ENCODE data around the gene ALKBH8. TPM values are rescaled to one million over a fixed set of nuclear protein-coding genes. Genes with fewer than 3 reads are reported as not detected.
"Not testable (repeated sequence)": the region's sequence is repeated elsewhere in the genome, so short reads cannot be mapped to it uniquely, and the experiment has no call there.

ALKBH8 gene
- polyA plus RNA-seq, 1 donor = 8.7 TPM

- H3K27ac ChIP-seq (ENCODE audit: low read length); H3K4me3 ChIP-seq (ENCODE audit: low read length); H3K36me3 ChIP-seq (ENCODE audit: control insufficient read depth, insufficient read depth, low read length); H3K27me3 ChIP-seq (ENCODE audit: control insufficient read depth, insufficient read depth, low read length); H3K9me3 ChIP-seq (ENCODE audit: control insufficient read depth, low read depth, low read length); H3K4me1 ChIP-seq (ENCODE audit: control insufficient read depth, insufficient read depth, low read length); DNase-seq: not testable (repeated sequence)
- WGBS (ENCODE audit: insufficient coverage, low lambda C conversion rate) = no CpG with 5 or more reads among the region's 2 CpGs
Observed at GRCh38 chr11:107576497-107577345, 11.2 kb upstream of the ALKBH8 start.

DNA sequence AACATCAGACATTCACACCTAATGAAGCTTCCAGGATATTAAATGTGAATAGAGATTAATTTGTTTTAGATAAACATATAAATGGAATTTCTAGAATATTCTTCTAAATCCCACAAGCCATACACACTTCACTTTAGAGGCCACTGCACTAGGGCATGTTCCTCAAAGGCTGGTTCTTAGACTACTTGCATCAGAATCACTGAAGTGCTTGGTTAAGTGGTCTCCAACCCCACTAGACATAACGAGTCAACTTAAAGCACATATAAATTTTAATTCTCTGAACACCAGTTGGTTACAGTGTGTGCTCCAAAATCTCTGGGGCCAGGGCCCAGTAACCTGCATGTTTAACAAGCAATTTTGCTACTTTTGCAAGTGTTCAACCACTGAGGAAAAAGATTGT lies 7.9 kb upstream of the ALKBH8 start:
- no CpG with 5 or more reads among the region's 1 CpG for WGBS (ENCODE audit: insufficient coverage, low lambda C conversion rate)
- H3K27ac ChIP-seq (ENCODE audit: low read length) = no peak overlapping the region
- no peak for DNase-seq

GRCh38 chr11:107570015-107570414 lies 4.5 kb upstream of the ALKBH8 start:
- Histone ChIP-seq H3K27ac (ENCODE audit: low read length) (no peak overlapping the region), H3K36me3 (ENCODE audit: control insufficient read depth, insufficient read depth, low read length) (no peaks in the 10 kb centered on the region), H3K4me1 (ENCODE audit: control insufficient read depth, insufficient read depth, low read length) (no peaks in the 10 kb centered on the region), H3K4me3 (ENCODE audit: low read length) (no peak overlapping the region), H3K27me3 (ENCODE audit: control insufficient read depth, insufficient read depth, low read length) (peaks cover 3% of the 10 kb centered on the region), H3K9me3 (ENCODE audit: control insufficient read depth, low read depth, low read length) (no peaks in the 10 kb centered on the region)
- no peak for DNase-seq
- WGBS (ENCODE audit: insufficient coverage, low lambda C conversion rate) = no CpG with 5 or more reads among the region's 12 CpGs

More for the DNA sequence above, 7.9 kb upstream of the ALKBH8 start:
- Histone ChIP-seq H3K36me3 (ENCODE audit: control insufficient read depth, insufficient read depth, low read length) (no peaks in the 10 kb centered on the region), H3K4me1 (ENCODE audit: control insufficient read depth, insufficient read depth, low read length) (no peaks in the 10 kb centered on the region), H3K4me3 (ENCODE audit: low read length) (no peak overlapping the region), H3K9me3 (ENCODE audit: control insufficient read depth, low read depth, low read length) (no peaks in the 10 kb centered on the region), H3K27me3 (ENCODE audit: control insufficient read depth, insufficient read depth, low read length) (peaks cover 3% of the 10 kb centered on the region)

GRCh38 chr11:107567739-107568335 lies 2.3 kb upstream of the ALKBH8 start:
- no peak for DNase-seq
- H3K27me3 ChIP-seq (ENCODE audit: control insufficient read depth, insufficient read depth, low read length) = peaks cover 3% of the 10 kb centered on the region
- H3K4me3 ChIP-seq (ENCODE audit: low read length) = no peak overlapping the region
- H3K27ac ChIP-seq (ENCODE audit: low read length) = no peak overlapping the region
- H3K9me3 ChIP-seq (ENCODE audit: control insufficient read depth, low read depth, low read length) = no peaks in the 10 kb centered on the region
- H3K4me1 ChIP-seq (ENCODE audit: control insufficient read depth, insufficient read depth, low read length) = peaks cover 4% of the 10 kb centered on the region
- WGBS (ENCODE audit: insufficient coverage, low lambda C conversion rate) = 100% methylated on average over 2 of the region's 5 CpGs
- no peaks in the 10 kb centered on the region for H3K36me3 ChIP-seq (ENCODE audit: control insufficient read depth, insufficient read depth, low read length)

GRCh38 chr11:107566569-107566968 lies 1.0 kb upstream of the ALKBH8 start:
- no peak for DNase-seq
- Histone ChIP-seq H3K27ac (ENCODE audit: low read length) (no peak overlapping the region), H3K9me3 (ENCODE audit: control insufficient read depth, low read depth, low read length) (no peaks in the 10 kb centered on the region), H3K36me3 (ENCODE audit: control insufficient read depth, insufficient read depth, low read length) (no peaks in the 10 kb centered on the region), H3K4me3 (ENCODE audit: low read length) (no peak overlapping the region), H3K27me3 (ENCODE audit: control insufficient read depth, insufficient read depth, low read length) (peaks cover 3% of the 10 kb centered on the region), H3K4me1 (ENCODE audit: control insufficient read depth, insufficient read depth, low read length) (peaks cover 4% of the 10 kb centered on the region)
- 100% methylated on average over 2 of the region's 2 CpGs for WGBS (ENCODE audit: insufficient coverage, low lambda C conversion rate)

DNA sequence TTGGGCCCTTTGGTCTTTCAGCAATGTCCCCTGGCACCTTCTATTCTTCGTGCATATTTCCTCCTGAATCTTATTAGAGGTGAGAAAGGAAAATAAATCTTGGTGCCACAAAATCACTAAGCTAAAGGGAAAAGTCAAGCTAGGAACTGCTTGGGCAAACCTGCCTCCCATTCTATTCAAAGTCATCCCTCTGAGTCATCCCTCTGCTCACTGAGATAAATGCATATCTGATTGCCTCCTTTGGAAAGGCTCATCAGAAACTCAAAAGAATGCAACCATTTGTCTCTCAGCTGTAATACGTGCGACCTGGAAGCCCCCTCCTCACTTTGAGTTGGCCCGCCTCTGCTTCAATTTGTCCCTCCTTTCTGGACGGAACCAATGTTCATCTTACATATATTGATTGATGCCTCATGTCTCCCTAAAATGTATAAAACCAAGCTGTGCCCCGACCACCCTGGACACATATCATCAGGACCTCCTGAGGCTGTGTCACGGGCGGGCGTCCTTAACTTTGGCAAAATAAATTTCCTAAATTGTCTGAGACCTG lies 493 bp upstream of the ALKBH8 start:
- Histone ChIP-seq H3K4me3 (ENCODE audit: low read length) (peak overlapping the region; percentile 78), H3K27ac (ENCODE audit: low read length) (peak overlapping the region; percentile 63)
- not testable (repeated sequence) for H3K27me3 ChIP-seq (ENCODE audit: control insufficient read depth, insufficient read depth, low read length); H3K9me3 ChIP-seq (ENCODE audit: control insufficient read depth, low read depth, low read length); H3K4me1 ChIP-seq (ENCODE audit: control insufficient read depth, insufficient read depth, low read length); H3K36me3 ChIP-seq (ENCODE audit: control insufficient read depth, insufficient read depth, low read length)
- peak in 1 of 2 donors; percentile 12 for DNase-seq
- 0% methylated on average over 1 of the region's 9 CpGs for WGBS (ENCODE audit: insufficient coverage, low lambda C conversion rate)

DNA sequence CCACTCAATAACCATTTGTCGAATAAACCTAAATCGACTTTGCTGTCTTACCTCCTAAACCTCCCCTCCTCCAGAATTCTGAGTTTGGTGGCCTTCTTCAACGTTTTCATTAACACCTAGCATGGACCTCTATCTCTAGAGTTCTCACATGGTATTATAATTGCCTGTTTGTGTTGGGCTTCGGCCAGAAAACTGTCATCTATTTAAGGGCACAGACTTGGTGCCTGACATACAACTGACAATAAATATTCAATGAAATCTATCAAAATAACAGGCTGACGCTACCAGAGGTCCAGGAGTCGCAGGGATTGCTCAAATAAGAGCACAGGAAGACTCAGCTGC lies 687 bp downstream of the ALKBH8 start:
- 20% methylated on average over 1 of the region's 6 CpGs for WGBS (ENCODE audit: insufficient coverage, low lambda C conversion rate)

DNA sequence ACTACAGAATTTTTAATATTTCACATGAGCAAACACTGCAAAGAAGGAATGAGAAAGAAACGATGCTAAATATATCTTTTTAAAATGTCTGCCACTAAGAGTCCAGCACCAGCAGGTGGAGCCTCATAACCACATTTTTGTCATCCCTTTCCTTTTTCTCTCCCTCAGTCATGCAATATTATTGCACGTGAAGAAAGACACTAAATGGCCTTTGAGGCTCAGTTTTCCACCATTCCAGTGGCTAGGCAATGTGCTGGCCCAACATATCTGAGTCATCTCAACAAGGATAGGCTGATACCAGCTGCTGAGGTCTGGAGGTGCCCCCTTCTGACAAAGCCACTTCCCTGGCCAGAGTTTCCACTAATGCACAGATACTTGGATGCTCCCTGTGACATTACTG lies 1.8 kb downstream of the ALKBH8 start:
- Histone ChIP-seq H3K27ac (ENCODE audit: low read length) (no peak overlapping the region), H3K27me3 (ENCODE audit: control insufficient read depth, insufficient read depth, low read length) (no peaks in the 10 kb centered on the region), H3K9me3 (ENCODE audit: control insufficient read depth, low read depth, low read length) (no peaks in the 10 kb centered on the region), H3K4me1 (ENCODE audit: control insufficient read depth, insufficient read depth, low read length) (peaks cover 4% of the 10 kb centered on the region), H3K4me3 (ENCODE audit: low read length) (no peak overlapping the region), H3K36me3 (ENCODE audit: control insufficient read depth, insufficient read depth, low read length) (peaks cover 4% of the 10 kb centered on the region)
- WGBS (ENCODE audit: insufficient coverage, low lambda C conversion rate) = no CpG with 5 or more reads among the region's 2 CpGs
- DNase-seq = peak; percentile 23 to 44

More for the DNA sequence above, 687 bp downstream of the ALKBH8 start:
- peaks cover 2% of the 10 kb centered on the region for H3K27me3 ChIP-seq (ENCODE audit: control insufficient read depth, insufficient read depth, low read length)
- peaks cover 4% of the 10 kb centered on the region for H3K4me1 ChIP-seq (ENCODE audit: control insufficient read depth, insufficient read depth, low read length)
- no peak for DNase-seq
- H3K36me3 ChIP-seq (ENCODE audit: control insufficient read depth, insufficient read depth, low read length) = no peaks in the 10 kb centered on the region
- H3K4me3 ChIP-seq (ENCODE audit: low read length) = peak overlapping the region; percentile 78
- peak overlapping the region; percentile 63 for H3K27ac ChIP-seq (ENCODE audit: low read length)
- no peaks in the 10 kb centered on the region for H3K9me3 ChIP-seq (ENCODE audit: control insufficient read depth, low read depth, low read length)

DNA sequence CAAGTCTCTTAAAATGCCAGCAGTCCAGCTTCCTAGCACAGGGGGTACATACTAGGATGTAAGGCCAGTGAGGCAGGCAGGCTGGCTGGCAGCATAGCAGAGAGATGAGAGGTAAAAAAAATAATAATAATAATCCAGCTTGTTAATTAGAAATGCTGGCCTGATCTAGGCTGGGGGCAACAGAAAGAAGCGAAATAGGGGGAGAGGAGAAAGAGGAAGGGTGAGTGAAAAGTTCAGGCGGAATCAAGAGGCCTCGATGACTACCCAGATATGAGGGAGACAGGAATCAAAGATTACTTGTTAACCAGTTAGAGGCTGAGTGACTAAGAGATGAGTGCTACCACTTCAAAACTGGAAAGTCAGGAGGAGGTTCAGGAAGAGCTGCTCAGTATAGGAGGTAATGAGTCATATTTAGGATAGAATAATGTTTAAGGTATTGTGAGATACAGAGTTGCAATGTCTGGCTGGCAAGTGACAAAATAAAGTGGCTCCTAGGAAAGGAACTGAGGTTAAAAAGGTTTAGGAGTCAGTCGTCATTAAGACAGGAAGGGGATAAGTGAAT lies 2.8 kb downstream of the ALKBH8 start:
- WGBS (ENCODE audit: insufficient coverage, low lambda C conversion rate) = 93% methylated on average over 2 of the region's 4 CpGs
- no peak overlapping the region for H3K4me3 ChIP-seq (ENCODE audit: low read length)
- H3K36me3 ChIP-seq (ENCODE audit: control insufficient read depth, insufficient read depth, low read length) = peaks cover 6% of the 10 kb centered on the region
- H3K4me1 ChIP-seq (ENCODE audit: control insufficient read depth, insufficient read depth, low read length) = peaks cover 4% of the 10 kb centered on the region
- H3K27me3 ChIP-seq (ENCODE audit: control insufficient read depth, insufficient read depth, low read length) = no peaks in the 10 kb centered on the region
- H3K27ac ChIP-seq (ENCODE audit: low read length) = no peak overlapping the region
- no peak for DNase-seq
- H3K9me3 ChIP-seq (ENCODE audit: control insufficient read depth, low read depth, low read length) = no peaks in the 10 kb centered on the region

GRCh38 chr11:107561688-107562087 lies 3.8 kb downstream of the ALKBH8 start:
- no peaks in the 10 kb centered on the region for H3K9me3 ChIP-seq (ENCODE audit: control insufficient read depth, low read depth, low read length)
- H3K4me1 ChIP-seq (ENCODE audit: control insufficient read depth, insufficient read depth, low read length) = peaks cover 4% of the 10 kb centered on the region
- peaks cover 6% of the 10 kb centered on the region for H3K36me3 ChIP-seq (ENCODE audit: control insufficient read depth, insufficient read depth, low read length)
- no peak overlapping the region for H3K27ac ChIP-seq (ENCODE audit: low read length)
- H3K27me3 ChIP-seq (ENCODE audit: control insufficient read depth, insufficient read depth, low read length) = no peaks in the 10 kb centered on the region
- DNase-seq = no peak
- no peak overlapping the region for H3K4me3 ChIP-seq (ENCODE audit: low read length)

Data from large intestine (tissue), 3 donors.